A549 treated with Mapracorat at 1 μM for 4 hours (cell line): ENCODE measurements around the gene WNT10A. TPM values are rescaled to one million over a fixed set of nuclear protein-coding genes. Genes with fewer than 3 reads are reported as not detected.

ENCODE experiments used
- total RNA-seq: library from RNA; stranded (reverse); fragments of 200-300 nt; extraction: Qiagen RNA extraction; gene quantifications from 5 replicates; pipeline ENCODE4 v1.2.3, GENCODE V29; 2022

WNT10A gene
- 0.10 to 0.16 TPM (median 0.12 TPM) in 4 of 5 replicates, not detected in the other for total RNA-seq

GRCh38 chr2:218880102-218880858 lies at the start of gene WNT10A:
Gene WNT10A, plus strand, starts transcription at chr2:218880852. Its CDS starts 144 bp downstream, at chr2:218880996.

GRCh38 chr2:218831378-218831990 lies 49.2 kb upstream of the WNT10A start, which contains the start of gene PRKAG3:
Gene PRKAG3, minus strand, starts transcription at chr2:218831803.

GRCh38 chr2:218859556-218859987 lies 21.1 kb upstream of the WNT10A start, which contains the start of gene WNT6:
Gene WNT6, plus strand, starts transcription at chr2:218859805. Its CDS starts 233 bp downstream, at chr2:218860038.

Other genes with a start within 250 kb of the WNT10A start
- gene ZNF142, start 221.2 kb upstream of the WNT10A start, total RNA-seq = 12.7 to 19.0 TPM (median 17.1 TPM) in 5 replicates
- 40.0 to 53.1 TPM (median 43.5 TPM) in 5 replicates for gene BCS1L, start 221.2 kb upstream of the WNT10A start, total RNA-seq
- 50.2 to 55.3 TPM (median 51.5 TPM) in 5 replicates for gene RNF25, start 208.8 kb upstream of the WNT10A start, total RNA-seq
- gene STK36, start 208.8 kb upstream of the WNT10A start, total RNA-seq = 9.1 to 12.7 TPM (median 12.4 TPM) in 5 replicates
- 24.1 to 32.8 TPM (median 24.6 TPM) in 5 replicates for gene TTLL4, start 170.0 kb upstream of the WNT10A start, total RNA-seq
- 0.14 to 0.16 TPM (median 0.15 TPM) in 3 of 5 replicates, not detected in the others for gene CYP27A1, start 98.7 kb upstream of the WNT10A start, total RNA-seq
- gene PRKAG3, start 49.0 kb upstream of the WNT10A start, total RNA-seq = not detected in 5 replicates
- gene WNT6, start 21.0 kb upstream of the WNT10A start, total RNA-seq = 0.12 to 0.29 TPM (median 0.19 TPM) in 5 replicates
- gene CDK5R2, start 78.8 kb downstream of the WNT10A start, total RNA-seq = 3.4 to 6.2 TPM (median 4.7 TPM) in 5 replicates
- not detected in 5 replicates for gene FEV, start 104.3 kb downstream of the WNT10A start, total RNA-seq
- not detected in 5 replicates for gene CRYBA2, start 112.6 kb downstream of the WNT10A start, total RNA-seq
- 0.12 to 0.48 TPM (median 0.29 TPM) in 5 replicates for gene CFAP65, start 160.7 kb downstream of the WNT10A start, total RNA-seq
- 0.30 to 0.89 TPM (median 0.53 TPM) in 5 replicates for gene IHH, start 180.1 kb downstream of the WNT10A start, total RNA-seq